Stimulated activated CD4-positive, alpha-beta T cell treated with anti-CD3 and anti-CD28 coated beads, Interleukin-2, amount 100 ng/mL, for 48 hours (primary cell): ENCODE measurements around the gene PDE9A.
"Not testable (repeated sequence)": the region's sequence is repeated elsewhere in the genome, so short reads cannot be mapped to it uniquely, and the experiment has no call there.

Experiments used
- DNase-seq, 2 donors: peaks; one replicate each; pipeline ENCODE4 v3.0.0-alpha.2; 2020

The PDE9A gene

DNA sequence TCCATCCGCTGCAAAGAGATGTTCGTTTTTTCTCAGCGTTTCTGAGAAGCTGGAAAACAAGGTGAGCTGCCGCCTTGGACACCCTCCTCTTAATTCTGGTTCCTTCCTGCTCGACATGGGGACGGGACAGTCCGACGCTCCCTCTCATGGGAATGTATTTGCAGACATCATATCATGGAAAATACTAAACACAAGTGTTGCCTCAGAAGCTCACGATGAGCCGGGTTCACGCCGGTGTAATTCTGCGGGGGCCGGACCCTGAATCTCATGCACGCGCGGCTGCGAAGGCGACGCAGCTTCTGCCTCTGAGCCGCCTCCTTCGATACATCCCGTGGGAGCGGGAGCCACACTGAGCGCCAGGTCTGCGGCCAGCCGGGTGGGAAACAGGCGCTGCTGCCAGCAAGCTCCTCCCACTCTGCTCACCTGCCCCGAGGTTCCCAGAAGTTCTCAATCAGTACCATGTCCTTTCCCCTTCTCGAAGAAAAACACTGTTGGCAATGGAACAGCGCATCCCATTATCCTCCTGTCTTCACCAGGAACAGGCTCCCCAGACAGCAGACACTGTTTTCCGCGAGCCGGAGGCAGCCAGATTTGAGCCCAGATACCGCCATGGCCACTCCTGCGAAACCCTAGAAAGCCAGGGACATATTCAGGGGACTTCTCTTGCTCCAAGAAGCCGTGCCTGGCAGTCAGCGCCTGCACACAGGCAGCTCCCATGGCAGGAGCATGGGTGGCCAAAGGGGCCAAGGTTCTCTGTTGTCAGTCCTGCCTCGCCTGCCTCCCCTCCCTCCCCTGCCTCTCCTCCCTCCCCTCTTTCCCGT is 127.9 kb downstream of the PDE9A start:
- no peak for DNase-seq

DNA sequence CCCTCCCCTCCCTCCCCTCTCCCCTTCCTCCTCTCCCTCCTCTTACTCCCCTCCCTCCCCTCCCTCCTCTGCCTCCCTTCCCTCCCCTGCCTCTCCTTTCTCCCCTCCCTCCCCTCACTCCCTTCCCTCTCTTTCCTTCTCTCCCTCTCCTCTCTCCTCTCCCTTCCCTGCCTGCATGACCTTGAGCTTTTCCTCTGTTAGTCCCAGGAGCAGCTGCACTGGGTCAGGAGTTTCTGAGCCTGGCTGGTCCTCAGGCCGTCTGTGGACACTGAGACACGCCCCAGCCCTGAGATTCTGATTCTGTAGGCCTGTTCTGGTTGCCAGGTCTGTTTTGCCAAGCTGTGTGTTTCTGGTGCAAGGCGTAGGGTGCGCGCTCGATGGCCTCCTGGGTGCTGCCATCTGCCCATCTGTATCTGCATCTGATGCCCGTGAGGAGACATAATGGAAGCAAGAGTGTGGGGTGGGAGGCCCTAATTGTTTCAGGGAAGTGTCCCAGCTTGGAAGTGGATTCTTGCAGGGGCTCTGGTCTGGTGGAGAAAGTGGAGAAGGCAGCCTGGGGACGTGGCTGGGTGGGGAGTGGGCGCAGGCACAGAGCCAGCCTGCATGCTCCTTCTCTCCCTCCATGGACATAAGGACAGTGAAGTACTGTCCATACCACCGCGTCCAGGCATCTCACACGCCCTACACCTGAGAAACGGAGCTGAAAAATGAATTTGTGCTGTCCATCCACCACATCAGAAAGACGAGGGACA is 128.7 kb downstream of the PDE9A start:
- no peak for DNase-seq

DNA sequence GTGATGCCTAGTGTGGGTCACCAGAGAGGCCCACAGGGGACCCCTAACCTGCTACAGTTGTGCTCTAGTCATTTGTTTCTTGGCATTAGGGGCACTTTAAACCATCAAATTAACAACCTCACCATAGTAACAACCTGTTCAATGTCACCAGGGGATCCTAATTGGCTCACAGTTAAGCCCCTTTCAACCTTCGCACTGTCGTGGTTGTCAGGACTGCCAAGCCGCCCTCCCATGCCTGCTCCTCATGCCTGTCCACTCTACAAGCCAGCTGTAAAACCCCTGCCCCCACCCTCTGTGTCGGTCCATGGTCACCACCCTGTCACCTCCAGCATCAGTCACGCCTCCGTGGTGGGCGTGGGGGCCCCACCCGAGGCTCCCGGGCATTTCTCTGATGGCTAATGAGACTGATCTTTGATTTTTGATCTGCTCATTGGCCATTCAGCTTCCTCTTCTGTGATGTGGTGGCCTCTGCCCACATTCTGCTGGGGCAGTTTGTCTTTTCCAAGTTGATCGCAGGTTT is 129.4 kb downstream of the PDE9A start:
- no peak for DNase-seq

DNA sequence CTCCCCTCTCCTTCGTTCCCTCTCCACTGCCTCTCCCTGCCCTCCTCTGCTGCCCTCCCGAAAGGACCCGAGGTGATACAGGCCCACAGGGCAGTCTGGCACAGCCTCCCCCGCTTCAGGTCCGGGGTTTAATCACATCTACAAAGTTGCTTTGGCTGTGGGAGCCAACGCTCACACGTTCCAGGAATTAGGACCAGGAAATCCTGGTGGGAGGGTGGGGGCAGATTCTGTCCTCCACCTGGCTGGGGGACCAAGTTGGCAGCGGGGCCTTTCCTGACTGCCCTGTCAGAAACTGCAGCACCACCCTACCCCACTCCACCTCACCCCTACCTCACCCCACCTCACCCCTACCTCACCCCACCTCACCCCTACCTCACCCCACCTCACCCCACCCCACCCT is 130.9 kb downstream of the PDE9A start:
- DNase-seq, result no peak

DNA sequence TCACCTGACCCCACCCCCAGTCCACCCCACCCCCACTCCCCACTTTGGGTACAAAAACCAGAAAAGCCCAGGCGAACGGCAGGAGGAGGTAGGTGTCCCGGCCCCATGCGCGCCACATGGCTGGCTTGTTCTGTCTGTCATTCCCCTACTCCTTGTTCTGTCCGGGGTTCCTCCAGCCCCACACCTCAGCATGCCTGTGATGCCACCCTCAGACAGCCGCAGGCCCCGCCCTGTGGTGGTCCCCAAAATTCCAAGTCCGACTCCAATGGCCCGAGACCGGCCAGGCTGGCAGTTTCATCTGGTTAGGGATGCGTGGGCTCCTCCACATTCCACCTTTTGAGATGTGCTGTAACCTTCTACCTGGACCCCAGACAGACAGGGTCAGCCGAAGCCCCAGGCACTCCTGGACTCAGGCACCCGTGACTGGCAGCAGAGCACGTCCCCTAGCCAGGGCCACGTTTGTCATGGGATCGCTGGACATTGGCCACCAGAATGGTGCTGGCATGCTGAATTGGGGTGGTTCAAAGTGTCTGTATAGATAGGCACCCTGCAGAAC is 131.6 kb downstream of the PDE9A start:
- no peak for DNase-seq

DNA sequence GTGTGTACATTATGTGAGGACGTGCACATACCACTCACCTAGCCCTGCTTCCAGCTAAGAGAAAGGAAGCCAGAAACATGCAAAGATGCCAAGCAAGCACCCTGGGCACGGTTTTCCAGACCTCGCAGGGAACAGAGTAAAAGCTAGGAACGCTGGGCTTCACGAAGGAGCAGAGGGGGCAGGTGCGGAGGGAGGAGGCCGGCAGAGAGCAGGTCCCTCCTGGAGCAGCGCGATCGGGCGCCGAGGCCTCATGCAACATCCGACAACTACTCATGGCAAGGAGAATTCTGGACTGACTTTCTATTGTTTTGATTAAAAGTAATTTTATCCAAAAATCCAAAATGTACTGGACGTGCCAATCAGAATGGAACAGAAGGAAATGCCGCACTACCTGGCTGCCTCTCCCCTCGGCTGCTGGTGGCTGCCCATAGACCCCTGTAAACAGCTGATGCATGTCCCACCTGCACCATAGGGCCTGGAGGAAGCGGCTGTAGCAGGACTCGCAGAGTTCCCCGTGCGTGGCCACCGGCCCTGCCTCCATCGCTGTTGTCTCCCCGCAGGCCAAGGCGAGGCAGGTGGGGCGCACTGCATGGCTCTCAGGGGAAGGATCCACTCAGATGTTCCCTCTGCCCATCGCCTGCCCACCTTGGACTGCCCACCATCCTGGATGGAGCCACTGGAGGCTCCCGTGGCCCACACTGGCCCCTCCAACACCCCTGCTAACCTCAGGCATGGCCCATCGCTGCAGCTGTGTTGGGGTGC is 132.4 kb downstream of the PDE9A start:
- DNase-seq, result no peak

DNA sequence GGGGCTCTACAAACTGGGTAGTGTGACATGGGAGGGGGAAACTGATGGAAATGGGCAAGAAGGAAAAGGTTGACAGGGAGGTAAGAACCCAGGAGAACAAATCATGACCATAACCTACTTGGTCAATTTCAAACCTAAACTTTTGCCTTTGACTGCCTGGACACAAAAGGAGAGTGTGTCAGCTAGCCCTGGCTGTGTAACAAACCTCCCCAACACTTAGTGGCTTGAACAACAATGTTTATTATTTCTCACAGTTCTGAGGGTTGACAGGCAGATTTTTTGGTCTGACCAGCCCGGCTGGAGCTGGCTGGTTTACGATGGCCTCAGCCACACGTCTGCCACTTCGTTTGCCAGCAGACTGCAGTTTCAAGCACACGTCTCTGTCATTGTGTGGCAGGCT is 133.5 kb downstream of the PDE9A start:
- DNase-seq, result no peak

DNA sequence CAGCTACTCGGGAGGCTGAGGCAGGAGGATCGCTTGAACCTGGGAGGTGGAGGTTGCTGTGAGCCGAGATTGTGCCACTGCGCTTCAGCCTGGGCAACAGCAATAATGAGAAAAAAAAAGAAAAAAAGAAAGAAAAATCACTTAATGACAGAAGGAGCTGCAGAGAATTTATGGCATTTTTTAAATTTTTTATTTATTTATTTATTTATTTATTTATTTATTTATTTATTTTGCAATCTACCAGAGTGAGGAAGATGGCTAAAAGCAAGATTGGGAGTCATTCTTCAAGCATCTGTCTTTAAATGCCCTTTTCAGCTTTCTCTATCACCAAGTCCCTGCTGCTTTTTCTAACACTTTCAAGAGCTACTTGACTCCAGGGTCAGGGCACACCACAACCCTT is 134.2 kb downstream of the PDE9A start:
- DNase-seq, result no peak

DNA sequence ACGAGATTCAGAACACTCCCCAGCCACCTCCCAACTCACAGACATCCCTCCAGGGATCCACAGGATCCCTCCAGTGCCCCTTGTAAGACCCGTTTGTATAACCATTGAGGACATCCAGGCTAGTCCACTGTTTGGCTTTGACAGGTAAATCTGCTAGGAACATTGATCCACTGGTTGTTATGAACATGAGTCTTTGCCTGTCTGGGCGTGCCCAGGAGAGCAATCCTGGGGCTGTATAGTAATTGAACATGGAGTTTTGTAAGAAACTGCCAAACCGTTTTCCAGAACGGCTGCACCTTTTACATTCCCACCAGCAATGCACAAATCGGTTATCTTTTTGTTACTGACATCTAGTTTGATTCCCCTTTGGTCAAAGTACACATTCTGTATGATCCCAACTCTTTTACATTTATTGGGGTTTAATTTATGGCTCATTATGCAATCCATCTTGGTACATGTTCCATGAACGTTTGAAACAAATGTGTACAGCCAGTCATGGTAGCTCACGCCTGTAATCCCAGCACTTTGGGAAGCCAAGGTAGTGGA is 137.2 kb downstream of the PDE9A start:
- DNase-seq, result no peak

DNA sequence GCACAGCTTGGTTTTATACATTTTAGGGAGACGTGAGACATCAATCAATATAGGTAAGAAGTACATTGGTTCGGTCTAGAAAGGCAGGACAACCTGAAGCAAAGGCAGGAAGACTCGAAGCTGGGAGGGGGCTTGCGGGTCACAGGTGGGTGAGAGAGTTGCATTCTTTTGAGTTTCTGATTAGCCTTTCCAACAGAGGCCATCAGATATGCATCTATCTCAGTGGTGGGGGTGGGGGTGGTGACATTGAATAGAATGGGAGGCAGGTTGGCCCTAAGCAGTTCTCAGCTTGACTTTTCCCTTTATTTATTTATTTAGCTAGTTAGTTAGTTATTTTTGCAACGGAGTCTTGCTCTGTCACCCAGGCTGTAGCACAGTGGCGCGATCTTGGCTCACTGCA is 140.4 kb downstream of the PDE9A start:
- no peak for DNase-seq

DNA sequence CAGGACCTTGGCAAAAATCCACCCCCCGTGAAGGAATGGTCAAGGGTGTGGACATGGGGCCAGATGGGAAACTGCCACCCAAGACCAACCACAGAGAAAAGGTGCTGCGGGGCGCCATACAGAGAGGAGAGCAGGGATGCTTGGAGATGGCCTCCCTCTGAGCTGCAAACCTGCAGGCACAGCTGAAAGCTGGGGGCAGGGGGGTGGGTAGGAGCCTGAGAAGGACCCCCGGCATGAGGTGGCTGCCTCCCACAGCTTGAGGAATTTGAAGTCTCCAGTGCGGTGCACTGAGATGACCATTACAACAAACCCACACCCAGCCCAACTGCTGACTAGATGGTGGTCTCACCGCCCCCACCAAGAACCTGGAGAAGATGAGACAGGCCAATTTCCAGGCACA is 141.1 kb downstream of the PDE9A start:
- no peak for DNase-seq

DNA sequence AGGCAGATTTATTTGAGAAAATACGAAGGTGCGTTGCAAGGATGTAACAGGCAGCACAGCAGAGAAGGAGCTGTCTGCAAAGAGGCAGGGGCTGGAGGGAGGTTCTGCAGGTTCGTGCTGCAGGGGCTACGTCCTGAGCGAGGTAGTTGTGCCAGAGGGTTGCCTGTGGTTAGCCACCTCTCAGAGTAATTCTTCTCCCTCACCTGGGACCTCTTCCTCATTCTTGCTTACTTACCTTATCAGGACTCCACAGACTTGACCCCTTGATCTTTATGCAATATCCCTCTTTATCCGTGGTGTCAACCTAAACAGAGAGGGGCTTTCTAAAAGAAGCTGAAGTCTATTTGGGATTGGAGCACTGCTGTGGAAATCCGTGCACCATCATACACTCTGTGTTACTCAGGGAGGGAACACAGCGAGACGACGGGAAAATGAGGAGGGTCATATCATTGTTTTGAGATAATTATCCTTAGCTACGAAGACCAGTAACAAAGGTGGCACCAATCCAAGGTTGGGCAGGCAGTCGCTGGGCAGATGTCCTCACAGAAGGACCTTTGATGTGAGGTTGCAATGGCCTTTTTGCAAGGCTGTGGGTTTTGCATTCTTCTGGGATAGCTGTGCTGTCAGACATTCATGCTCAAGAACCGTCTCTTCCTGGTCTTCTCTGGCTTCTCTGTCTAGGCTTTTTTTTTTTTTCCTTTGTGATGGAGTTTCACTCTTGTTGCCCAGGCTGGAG is 143.1 kb downstream of the PDE9A start:
- no peak for DNase-seq

DNA sequence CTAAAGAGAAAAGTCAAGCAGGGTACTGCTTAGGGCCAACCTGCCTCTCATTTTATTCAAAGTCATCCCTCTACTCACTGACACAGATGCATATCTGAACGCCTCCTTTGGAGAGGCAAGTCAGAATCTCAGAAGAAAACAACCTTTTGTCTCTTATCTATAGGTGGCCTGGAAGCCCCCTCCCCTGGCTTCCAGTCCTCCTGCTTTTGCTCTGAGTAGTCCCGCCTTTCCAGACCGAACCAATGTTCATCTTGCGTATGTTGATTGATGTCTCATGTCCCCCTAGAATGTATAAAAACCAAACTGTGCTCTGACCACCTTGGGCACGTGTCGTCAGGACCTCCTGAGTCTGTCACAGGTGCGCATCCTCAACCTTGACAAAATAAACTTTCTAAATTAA is 144.1 kb downstream of the PDE9A start:
- no peak for DNase-seq

DNA sequence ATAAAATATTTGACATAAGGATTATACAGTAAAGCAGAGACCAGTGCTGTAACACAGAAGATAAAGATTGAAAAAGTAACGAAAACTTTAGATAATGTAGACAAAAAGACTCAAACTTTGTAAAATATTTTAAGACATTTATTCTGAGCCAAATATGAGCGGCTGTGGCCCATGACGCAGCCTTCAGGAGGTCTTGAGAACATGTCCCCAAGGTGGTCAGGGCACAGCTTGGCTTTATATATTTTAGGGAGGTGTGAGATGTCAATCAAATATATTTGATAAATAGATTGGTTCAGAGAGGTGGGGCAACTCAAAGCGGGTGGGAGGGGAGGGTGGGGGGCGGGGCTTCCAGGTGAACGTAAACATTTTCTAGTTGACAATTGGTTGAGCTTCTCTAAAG is 144.7 kb downstream of the PDE9A start:
- no peak for DNase-seq

DNA sequence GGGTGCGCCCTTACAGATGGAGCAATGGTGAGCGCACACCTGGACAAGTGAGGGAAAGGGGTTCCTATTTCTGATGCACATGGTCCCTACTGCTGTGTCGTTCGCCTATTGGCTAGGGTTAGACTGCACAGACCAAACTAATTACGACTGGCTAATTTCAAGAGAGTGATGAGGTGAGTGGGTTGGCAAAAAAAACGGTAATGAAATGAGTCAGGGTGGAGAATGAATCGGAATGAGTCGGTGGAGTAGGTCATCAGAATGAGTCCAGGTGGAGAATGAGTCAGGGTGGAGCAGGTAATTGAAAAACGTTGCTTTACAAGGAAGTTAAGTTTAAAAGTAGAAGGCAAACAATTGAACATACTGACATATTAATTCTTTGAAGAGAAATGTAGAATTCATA is 146.1 kb downstream of the PDE9A start:
- peak in 1 of 2 donors; percentile 13 for DNase-seq

DNA sequence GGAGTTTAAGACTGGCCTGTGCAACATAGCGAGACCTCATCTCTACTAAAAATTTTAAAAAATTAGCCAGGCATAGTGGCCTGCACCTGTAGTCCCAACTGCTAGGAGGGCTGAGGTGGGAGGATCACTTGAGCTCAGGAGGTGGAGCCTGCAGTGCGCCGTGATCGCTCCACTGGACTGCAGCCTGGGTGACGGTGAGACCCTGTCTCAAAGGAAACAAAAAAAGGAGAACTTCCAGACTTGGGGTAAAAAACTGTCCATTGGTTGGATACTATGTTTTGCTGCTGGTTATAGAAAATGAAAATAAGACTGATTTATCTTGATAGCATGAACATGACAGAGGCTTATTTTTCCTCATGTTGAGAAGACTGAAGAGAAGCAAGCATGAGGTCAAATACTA is 146.5 kb downstream of the PDE9A start:
- DNase-seq, result no peak

DNA sequence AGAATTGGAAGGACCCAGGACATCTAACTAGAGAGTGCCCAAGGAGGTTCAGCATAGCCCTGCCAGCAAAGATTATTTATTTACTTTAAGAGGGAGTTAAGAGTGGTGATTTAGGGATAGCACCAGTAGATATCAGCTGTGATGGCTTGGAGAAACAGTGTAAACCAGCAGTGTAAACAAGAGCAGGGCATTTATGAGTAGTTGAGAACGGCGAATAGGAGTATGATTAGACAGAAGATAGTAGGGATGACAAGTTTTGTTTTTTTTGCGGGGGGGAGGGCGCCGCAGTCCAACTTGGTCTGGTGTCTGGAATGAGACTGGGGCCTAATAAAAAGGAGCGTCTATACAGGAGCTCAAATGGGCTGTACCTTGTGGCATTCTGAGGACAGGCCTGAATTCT is 148.2 kb downstream of the PDE9A start:
- not testable (repeated sequence) for DNase-seq

DNA sequence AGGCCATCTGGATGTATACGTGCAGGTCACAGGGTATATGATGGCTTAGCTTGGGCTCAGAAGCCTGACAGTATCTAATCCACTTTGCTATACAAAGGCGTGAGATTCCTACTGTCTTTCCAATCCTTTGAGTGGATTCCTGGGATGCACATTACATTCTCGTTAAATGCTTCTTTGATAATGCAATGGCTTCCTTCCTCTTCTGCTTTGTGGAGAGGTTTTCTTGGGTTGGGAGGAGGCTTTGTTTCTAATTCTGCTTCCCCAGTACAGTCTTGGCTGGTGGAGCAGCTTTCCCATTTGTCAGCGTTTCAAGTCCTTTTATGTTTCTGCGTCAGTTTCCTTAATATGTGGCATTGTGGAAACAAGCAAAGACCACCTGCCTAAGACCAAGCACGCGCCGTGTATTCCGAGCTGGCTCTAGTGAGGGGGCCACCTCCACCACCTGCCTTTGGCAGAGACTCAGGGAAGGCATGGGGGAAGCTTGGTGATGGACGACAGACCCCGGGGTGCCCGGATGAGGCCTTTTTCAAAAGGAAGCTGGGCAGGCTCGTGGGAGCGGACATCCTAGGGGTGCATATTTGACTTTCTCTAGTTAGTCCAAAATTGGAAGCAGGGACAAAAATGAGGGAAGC is 153.2 kb downstream of the PDE9A start:
- DNase-seq, result no peak

DNA sequence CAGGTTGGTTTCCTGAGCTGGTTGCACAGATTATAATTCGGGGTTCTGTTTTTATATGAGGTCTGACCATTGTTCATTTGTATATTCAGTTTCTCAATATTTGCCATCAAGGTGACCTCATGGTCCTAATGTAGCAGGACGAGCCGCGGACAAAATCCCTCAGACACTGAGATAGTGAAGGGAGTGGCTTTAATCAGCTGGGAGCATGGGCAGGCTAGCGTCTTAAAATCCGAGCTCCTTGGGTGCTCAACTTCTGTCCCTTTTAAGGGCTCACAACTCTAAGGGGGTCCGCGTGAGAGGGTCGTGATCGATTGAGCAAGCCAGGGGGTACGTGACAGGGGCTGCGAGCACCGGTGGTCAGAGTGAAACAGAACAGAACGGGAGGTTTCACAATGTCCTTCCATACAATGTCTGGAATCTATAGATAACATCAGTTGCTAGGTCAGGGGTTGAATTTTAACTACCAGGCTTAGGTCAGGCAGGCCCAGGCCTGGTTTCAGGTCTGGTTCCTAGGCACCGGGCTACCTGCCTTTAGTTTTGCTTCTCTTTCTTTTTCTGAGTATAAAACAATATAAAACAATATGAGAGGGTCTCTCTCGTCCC is 154.0 kb downstream of the PDE9A start:
- not testable (repeated sequence) for DNase-seq

DNA sequence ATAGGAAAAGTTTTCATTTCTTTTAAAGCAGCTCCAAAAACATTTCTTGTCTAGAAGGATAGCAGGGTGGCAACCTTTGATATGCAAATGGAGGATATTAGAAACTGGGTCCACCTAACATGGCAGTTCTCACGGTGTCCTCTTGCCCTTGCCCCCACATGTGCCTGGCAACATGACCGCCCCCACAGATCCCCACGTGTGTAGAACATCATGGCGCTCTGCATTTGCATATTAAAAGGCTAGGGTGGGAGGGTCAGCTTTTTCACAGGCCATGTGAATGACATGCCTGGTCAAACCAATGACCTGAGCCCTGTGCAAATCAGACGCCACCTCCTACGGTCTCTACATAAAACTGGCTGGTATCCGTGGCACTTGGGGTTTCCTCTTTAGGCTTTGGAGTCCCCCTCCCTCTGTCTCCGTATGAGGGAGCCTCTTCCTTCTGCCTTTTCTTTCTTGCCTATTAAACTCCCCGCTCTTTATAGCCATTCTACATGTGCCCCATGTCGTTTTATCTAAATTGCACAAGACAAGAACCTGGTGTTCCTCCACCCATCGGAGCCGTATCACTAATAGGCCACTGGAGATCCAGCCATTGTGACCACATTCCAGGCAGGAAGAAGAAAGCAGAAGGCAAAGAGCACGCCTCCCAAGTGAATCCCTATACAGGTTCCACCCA is 154.7 kb downstream of the PDE9A start:
- no peak for DNase-seq

DNA sequence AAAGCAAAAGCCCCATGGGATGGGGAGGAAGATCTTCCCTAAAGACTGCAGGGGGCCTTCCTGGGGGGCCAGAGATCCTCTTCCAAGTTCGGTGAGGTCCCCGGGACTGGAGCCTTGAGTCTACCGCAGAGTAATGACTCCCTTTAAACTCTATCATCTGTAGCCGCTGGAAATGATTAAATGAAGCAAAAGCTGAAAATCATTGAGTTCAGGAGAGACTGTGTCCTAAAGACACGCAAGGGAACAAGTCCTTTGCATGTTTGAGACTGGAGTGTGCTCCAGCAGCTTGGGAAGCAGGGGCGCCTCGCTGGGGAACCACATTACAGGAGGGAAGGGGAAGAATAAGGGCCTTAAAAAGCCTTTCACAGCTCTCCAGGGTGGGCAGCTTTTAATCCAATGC is 155.8 kb downstream of the PDE9A start:
- no peak for DNase-seq
